Right lobe of liver (tissue), 4 donors: ENCODE measurements around the gene ZSWIM1.

ENCODE experiments used
- CTCF ChIP-seq, 4 donors: fragments of 200-600 bp in 3 of 4; fragments of 450-650 bp in 1 of 4; IDR thresholded peaks; one replicate each; pipeline versions ENCODE4 v1.5.1 to v1.8.0; 2016 to 2022; ENCODE audit warnings: antibody characterized with exemption in 4 of 4, mild to moderate bottlenecking in 2 of 4
- POLR2A ChIP-seq: fragments of 450-650 bp; IDR thresholded peaks from one replicate; pipeline ENCODE4 v1.6.1; 2017; ENCODE audit warnings: antibody characterized with exemption, mild to moderate bottlenecking
- donor health status: DM: no; HTN: no; CAD: no.
- donor health status: DM: no; HTN: no; CAD: no.
- donor health status: DM: no; HTN: yes; CAD: no.

DNA sequence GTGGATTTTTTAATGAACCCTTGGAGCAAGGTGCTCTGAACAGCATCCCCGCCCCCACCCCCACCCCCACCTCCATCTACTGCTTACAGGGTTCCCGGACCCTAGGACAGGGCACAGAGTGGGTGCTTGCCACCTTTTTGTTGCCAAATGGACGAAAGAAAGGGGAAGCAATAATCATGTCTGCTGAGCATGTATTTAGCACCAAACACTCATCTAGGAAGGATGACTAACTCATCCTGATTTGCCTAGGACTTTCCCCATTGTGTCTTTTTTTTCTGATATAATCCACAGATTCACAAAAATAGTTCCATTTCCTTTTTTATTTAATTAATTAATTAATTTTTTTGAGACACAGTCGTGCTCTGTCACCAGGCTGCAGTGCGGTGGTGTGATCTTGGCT lies 32.1 kb downstream of the ZSWIM1 start:
- TF ChIP-seq POLR2A (no peak), CTCF (IDR thresholded peaks at IDR 0.05) (no peak)
